Measurements from ENCODE around the gene DSTN. TPM values are rescaled to one million over a fixed set of nuclear protein-coding genes. Genes with fewer than 3 reads are reported as not detected.

DSTN gene
- total RNA-seq, 1 experiment from 2014 or later = 202 TPM

- Histone ChIP-seq H3K4me2 (ENCODE audit: low read length) (no peak overlapping the region), H4K20me1 (ENCODE audit: insufficient read depth) (no peaks in the 10 kb centered on the region), H2AFZ (ENCODE audit: low read depth, low read length, poor library complexity, severe bottlenecking) (no peak overlapping the region), H3K4me1 (ENCODE audit: control insufficient read depth in 1 of 2, insufficient read depth in 2 of 2, low read length in 2 of 2) (peaks cover 6 to 14% of the 10 kb centered on the region in 2 experiments), H3K27ac (ENCODE audit: low read depth, low read length) (no peak overlapping the region), H3K4me3 (replicated peaks in 1 of 2; ENCODE audit: low read depth in 1 of 2, low read length in 2 of 2) (no peak overlapping the region), H3K9me3 (ENCODE audit: control insufficient read depth in 1 of 2, insufficient read depth in 1 of 2, low read depth in 1 of 2, low read length in 2 of 2) (no peaks in the 10 kb centered on the region), H3K79me2 (ENCODE audit: insufficient read depth, low read length) (no peaks in the 10 kb centered on the region), H3K36me3 (ENCODE audit: control insufficient read depth in 1 of 2, insufficient read depth in 2 of 2, low read length in 2 of 2) (no peaks in the 10 kb centered on the region), H3K9ac (ENCODE audit: low read length) (no peak overlapping the region), H3K27me3 (ENCODE audit: insufficient read depth, low read length) (no peaks in the 10 kb centered on the region), H3K9me2 (ENCODE audit: insufficient read depth) (no peaks in the 10 kb centered on the region)
- intact Hi-C loops (cut with micrococcal nuclease) = no loop called here
- POLR2A ChIA-PET = no interaction called here
- no TSS peak for BruUV-seq (replicated peaks)
- DNase-seq (ENCODE audit: low read depth, low spot score) = no peak
- ATAC-seq = no peak
- TF ChIP-seq EZH2phosphoT487 (IDR thresholded peaks at IDR 0.05; ENCODE audit: borderline replicate concordance) (no peak), ZFX (IDR thresholded peaks at IDR 0.05) (no peak), CEBPB (IDR thresholded peaks at IDR 0.05; ENCODE audit: low read depth) (no peak)
- RAD21 ChIA-PET (ENCODE audit: low non-redundant PET in 1 of 2, low total read pairs in 2 of 2, uncharacterized antibody in 2 of 2, unreplicated experiment in 2 of 2) = no interaction called here
- CTCF ChIA-PET = no interaction called here
These were observed 45.3 kb upstream of the DSTN start for GRCh38 chr20:17524560-17524959.

- ChIA-PET CTCF (interaction anchor here (1.4 kb wide), 1 partner anchor 12 kb away, joined by 3 read pairs; no protein-coding TSS in a partner anchor), POLR2A (no interaction called here)
These were observed 44.7 kb upstream of the DSTN start for GRCh38 chr20:17525132-17525531.

More at GRCh38 chr20:17525132-17525531, 44.7 kb upstream of the DSTN start:
- no peaks in the 10 kb centered on the region for H3K36me3 ChIP-seq (ENCODE audit: control insufficient read depth in 1 of 2, insufficient read depth in 2 of 2, low read length in 2 of 2)
- H3K9me3 ChIP-seq (ENCODE audit: control insufficient read depth in 1 of 2, insufficient read depth in 1 of 2, low read depth in 1 of 2, low read length in 2 of 2) = no peaks in the 10 kb centered on the region
- no peak for DNase-seq (ENCODE audit: low read depth, low spot score)
- no peak overlapping the region for H3K4me3 ChIP-seq (replicated peaks in 1 of 2; ENCODE audit: low read depth in 1 of 2, low read length in 2 of 2)
- ATAC-seq = no peak
- TF ChIP-seq EZH2phosphoT487 (IDR thresholded peaks at IDR 0.05; ENCODE audit: borderline replicate concordance) (no peak), CEBPB (IDR thresholded peaks at IDR 0.05; ENCODE audit: low read depth) (no peak), YY1 (IDR thresholded peaks at IDR 0.05; ENCODE audit: extremely low read depth, insufficient replicate concordance, low read depth, low read length) (no peak), REST (IDR thresholded peaks at IDR 0.05; ENCODE audit: low read depth) (no peak), POLR2AphosphoS5 (IDR thresholded peaks at IDR 0.05; ENCODE audit: low read depth, low read length) (no peak), CBX3 (IDR thresholded peaks at IDR 0.05; ENCODE audit: low read depth) (no peak), MAX (IDR thresholded peaks at IDR 0.05) (no peak), ZNF274 (IDR thresholded peaks at IDR 0.05; ENCODE audit: low read depth, low read length) (no peak), TCF7L2 (IDR thresholded peaks at IDR 0.05; ENCODE audit: borderline replicate concordance, extremely low read depth, insufficient read depth, insufficient read length) (no peak), EZH2 (IDR thresholded peaks at IDR 0.05) (no peak), SRF (IDR thresholded peaks at IDR 0.05; ENCODE audit: low read depth) (no peak), SIN3A (IDR thresholded peaks at IDR 0.05; ENCODE audit: low read depth) (no peak), ZFX (IDR thresholded peaks at IDR 0.05) (no peak), RAD21 (IDR thresholded peaks at IDR 0.05; ENCODE audit: low read depth) (no peak), FOSL1 (IDR thresholded peaks at IDR 0.05; ENCODE audit: low read depth) (no peak), JUND (IDR thresholded peaks at IDR 0.05) (no peak), SP1 (IDR thresholded peaks at IDR 0.05; ENCODE audit: low read depth) (no peak)
- H3K9ac ChIP-seq (ENCODE audit: low read length) = no peak overlapping the region
- H3K27me3 ChIP-seq (ENCODE audit: insufficient read depth, low read length) = no peaks in the 10 kb centered on the region
- H4K20me1 ChIP-seq (ENCODE audit: insufficient read depth) = no peaks in the 10 kb centered on the region
- RAD21 ChIA-PET (ENCODE audit: low non-redundant PET in 1 of 2, low total read pairs in 2 of 2, uncharacterized antibody in 2 of 2, unreplicated experiment in 2 of 2) = no interaction called here
- H3K4me1 ChIP-seq (ENCODE audit: control insufficient read depth in 1 of 2, insufficient read depth in 2 of 2, low read length in 2 of 2) = peaks cover 5 to 12% of the 10 kb centered on the region in 2 experiments
- intact Hi-C loops (cut with micrococcal nuclease) = no loop called here
- H3K79me2 ChIP-seq (ENCODE audit: insufficient read depth, low read length) = no peaks in the 10 kb centered on the region
- H2AFZ ChIP-seq (ENCODE audit: low read depth, low read length, poor library complexity, severe bottlenecking) = no peak overlapping the region
- H3K9me2 ChIP-seq (ENCODE audit: insufficient read depth) = no peaks in the 10 kb centered on the region
- BruUV-seq (replicated peaks) = no TSS peak
- no peak overlapping the region for H3K27ac ChIP-seq (ENCODE audit: low read depth, low read length)
- no peak overlapping the region for H3K4me2 ChIP-seq (ENCODE audit: low read length)
